Raji (cell line): ENCODE data around the gene P2RX1.

ENCODE experiments used
- POLR2A ChIP-seq: IDR thresholded peaks from 2 replicates; pipeline ENCODE4 v1.6.1; 2011; ENCODE audit warnings: low read depth, low read length, control low read depth; ENCODE audit not compliant: insufficient read depth

Gene P2RX1

GRCh38 chr17:3905017-3905520 is 11.2 kb downstream of the P2RX1 start:
- no peak for TF ChIP-seq POLR2A

GRCh38 chr17:3904501-3904900 is 11.8 kb downstream of the P2RX1 start:
- no peak for TF ChIP-seq POLR2A

DNA sequence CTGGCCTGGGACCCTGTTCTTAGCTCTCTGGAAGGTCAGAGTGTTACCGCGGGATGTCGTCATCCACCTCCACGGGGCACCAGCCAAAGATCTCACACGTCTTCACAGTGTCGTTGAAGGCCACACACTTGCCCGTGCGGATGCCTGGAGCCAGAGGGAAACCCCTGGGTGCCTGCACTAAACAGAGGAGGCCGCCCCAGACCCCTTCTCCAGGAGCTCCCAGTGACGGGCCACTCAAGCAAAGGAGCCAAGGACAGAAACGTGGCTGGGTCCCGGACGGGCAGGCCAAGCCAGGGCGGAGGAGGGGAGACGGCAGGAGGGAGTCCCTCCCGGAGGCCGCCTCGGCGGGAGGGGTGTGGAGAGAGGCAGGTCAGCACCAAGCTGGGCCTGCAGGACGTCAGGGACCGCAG is 12.4 kb downstream of the P2RX1 start:
- TF ChIP-seq POLR2A: no peak

DNA sequence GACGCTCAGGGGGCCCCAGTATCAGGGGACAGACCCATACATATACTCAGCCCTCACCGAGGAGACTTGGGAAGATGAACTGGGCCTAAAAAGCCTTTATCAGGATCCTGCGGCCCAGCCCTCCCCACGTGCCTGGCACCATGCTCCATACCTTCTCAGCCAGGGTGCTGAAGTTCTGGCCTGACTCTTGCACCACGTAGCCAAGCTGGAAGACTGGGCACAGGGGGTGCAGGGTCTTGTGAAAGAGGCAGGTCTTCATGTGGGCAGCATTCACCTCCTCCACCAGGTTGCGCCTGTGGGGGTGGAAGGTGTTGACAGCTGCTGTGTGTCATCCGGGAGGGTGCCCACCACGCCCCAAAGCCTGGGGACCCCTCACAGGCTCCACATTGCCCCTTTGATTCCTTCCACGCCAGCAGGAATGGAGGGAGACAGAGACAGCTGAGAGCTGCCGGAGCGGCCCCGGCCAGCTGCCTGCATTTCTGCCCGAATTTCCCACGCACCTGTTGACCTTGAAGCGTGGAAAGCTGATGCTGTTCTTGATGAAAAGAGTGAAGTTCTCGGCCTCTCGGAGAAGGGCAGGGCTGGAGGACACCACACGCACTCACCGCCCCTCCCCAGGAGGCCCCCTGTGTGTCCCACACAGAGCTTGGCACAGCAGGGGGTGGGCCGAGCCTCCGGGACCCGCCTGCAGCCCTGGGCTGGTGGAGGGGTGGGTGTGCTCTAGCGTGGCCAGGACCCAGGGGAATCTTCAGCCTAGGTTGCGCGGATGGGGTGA is 13.0 kb downstream of the P2RX1 start:
- TF ChIP-seq POLR2A: no peak

- TF ChIP-seq POLR2A: no peak
Observed at GRCh38 chr17:3900646-3901045, 15.6 kb downstream of the P2RX1 start.

DNA sequence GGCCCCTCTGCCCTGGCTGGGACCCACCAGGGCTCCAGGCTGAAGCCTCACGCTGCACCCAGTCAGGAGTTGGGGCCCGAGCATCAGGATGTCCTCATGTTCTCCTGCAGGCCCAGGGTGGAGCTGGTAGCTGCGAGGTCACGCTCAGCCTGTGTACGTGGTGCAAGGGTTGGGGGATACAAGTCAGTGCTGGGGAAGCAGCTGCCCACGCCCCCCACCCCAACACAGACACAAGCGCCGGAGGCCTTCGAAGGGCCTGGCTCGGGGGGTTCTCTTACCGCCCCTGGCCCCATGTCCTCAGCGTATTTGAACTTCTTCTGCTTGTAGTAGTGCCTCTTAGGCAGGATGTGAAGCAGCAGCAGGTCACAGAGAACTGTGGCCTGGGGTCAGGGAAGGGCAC is 18.5 kb downstream of the P2RX1 start:
- TF ChIP-seq POLR2A: no peak

DNA sequence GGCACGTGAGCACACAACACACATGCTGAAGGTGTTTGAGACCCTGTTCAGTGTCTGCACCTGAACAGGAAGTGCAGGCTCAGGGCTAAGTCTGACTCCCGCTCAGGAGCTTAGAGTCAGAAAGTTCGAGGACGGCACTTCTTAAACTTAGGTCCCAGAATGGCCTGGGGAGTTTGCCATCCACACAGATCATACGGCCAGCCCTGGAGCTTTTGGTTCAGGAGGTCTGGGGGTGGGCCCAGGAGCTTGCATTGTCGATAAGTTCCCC is 19.4 kb downstream of the P2RX1 start:
- no peak for TF ChIP-seq POLR2A

DNA sequence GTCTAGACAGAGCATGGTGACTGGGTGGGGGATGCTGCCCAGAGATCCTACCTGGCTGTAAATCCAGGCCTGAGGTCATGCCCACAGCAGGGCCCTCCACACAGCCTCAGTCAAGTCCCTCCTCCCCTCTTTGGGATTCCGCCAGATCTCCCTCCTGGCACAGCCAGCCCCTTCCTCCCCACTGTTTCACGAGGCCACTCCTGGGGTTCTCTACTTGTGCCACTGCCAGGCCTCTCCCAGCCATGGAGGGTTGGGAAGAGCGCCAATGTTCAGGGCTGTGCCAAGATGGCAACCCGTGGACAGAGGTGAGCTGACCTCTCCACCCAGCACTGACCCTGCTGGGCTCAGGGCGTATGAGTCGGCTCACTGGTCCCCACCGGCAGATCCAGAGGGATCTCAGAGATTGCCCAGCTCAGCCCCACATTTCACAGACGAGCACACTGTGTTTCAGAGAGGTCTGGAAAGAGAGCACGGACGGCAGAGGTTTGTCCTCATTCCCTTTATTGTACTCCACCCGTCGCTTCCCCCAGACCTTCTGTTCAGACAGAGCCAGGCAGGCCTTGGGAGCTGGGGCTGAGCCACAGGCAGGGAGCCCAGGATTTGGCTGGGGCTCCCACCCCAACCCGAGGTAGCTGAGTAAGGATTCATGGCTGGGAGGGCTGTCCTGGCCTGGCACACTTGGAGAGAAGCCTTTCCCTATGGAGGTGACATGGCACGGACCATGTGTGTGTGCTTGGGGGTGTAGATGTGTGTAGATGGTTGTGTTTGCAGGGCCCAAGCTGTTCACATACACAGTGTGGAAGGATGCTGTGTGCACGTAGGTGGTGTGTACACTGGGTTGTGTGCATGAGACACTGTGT is 19.9 kb downstream of the P2RX1 start:
- TF ChIP-seq POLR2A: no peak

- TF ChIP-seq POLR2A: no peak
Observed at GRCh38 chr17:3895354-3895753, 20.9 kb downstream of the P2RX1 start.

- no peak for TF ChIP-seq POLR2A
Observed at GRCh38 chr17:3894911-3895343, 21.3 kb downstream of the P2RX1 start.

GRCh38 chr17:3894188-3894587 is 22.1 kb downstream of the P2RX1 start:
- no peak for TF ChIP-seq POLR2A

GRCh38 chr17:3893720-3894116 is 22.5 kb downstream of the P2RX1 start:
- TF ChIP-seq POLR2A: no peak

- TF ChIP-seq POLR2A: peak; percentile 50
Observed at GRCh38 chr17:3893003-3893719, 23.1 kb downstream of the P2RX1 start, which contains the start of gene CAMKK1. Gene CAMKK1, minus strand, starts transcription at chr17:3893053. Its CDS starts 7,366 bp downstream, at chr17:3885687.

DNA sequence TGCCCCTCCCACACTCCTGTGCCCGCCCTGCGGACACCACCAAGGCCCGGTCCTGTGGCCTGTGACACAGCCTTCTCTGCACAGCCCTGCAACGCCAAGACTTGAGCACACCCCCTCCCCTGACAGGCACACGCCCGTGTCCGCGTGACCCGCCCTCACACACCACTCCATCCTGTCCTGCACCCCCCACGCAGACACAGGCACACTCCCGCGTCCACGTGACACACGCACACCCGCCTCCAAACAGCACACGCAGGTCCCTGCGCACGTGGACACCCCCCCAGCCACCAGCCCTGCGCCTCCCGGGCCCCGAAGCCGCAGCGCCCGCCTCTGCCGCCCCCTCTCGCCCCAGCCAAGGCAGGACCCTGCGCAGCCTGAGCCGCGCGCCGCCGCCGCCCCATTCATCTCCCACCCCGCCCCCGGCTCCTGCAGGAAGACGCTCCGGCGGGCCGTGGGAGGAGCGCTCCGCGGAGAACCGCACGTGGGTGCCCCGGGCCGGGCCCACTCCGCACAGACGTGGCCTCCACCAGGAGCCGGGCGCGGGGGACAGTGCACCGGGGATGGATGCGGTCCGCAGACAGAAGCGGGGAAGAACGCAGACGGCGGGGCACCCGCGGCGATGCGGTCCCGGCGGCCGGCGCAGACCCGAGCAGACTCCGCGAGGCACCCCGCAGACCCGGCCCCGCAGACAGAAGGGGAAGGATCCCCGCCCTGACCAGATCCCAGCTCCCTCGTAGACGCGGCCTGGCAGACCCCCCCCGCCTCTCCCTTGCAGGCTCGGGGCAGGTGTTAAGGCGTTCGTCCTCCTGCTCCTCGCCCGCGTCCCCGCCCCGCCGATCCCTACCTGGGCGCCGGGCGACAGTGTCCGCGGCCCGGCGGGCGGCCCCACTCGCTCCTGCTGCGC is 23.9 kb downstream of the P2RX1 start:
- no peak; the same call in 1 of the 2 replicates for TF ChIP-seq POLR2A
